Sigmoid colon (tissue), 7 donors: ENCODE measurements around the gene KNDC1. TPM values are rescaled to one million over a fixed set of nuclear protein-coding genes. Genes with fewer than 3 reads are reported as not detected.

Experiments
- DNase-seq: peaks from one replicate; pipeline ENCODE4 v3.0.0-alpha.2; 2019
- H3K27ac ChIP-seq, 4 donors: fragments of 200-600 bp; sonication (generic); one replicate each; pipeline ENCODE4 v1.5.1; 2016 to 2019; ENCODE audit warnings: mild to moderate bottlenecking in 1 of 4
- H3K27me3 ChIP-seq, 3 donors: fragments of 200-600 bp; sonication (generic); one replicate each; pipeline ENCODE4 v1.5.1; 2019; ENCODE audit warnings: mild to moderate bottlenecking in 1 of 3
- H3K36me3 ChIP-seq, 4 donors: fragments of 200-600 bp; sonication (generic); one replicate each; pipeline ENCODE4 v1.5.1; 2016 to 2019
- H3K4me1 ChIP-seq, 4 donors: fragments of 200-600 bp; sonication (generic); one replicate each; pipeline ENCODE4 v1.5.1; 2017 to 2019
- H3K4me3 ChIP-seq, 4 donors: fragments of 200-600 bp; sonication (generic); one replicate each; pipeline ENCODE4 v1.5.1; 2017 to 2019; ENCODE audit warnings: mild to moderate bottlenecking in 2 of 4, moderate library complexity in 1 of 4
- H3K9me3 ChIP-seq, 4 donors: fragments of 200-600 bp in 3 of 4; sonication (generic) in 3 of 4; one replicate each; pipeline versions ENCODE4 v1.5.1 to v1.6.1; 2013 to 2019
- CTCF ChIP-seq, 4 experiments: fragments of 450-650 bp in 3 of 4; fragments of 200-600 bp in 1 of 4; IDR thresholded peaks; one replicate each; pipeline ENCODE4 v1.5.1; 2016 to 2019; ENCODE audit warnings: antibody characterized with exemption in 4 of 4, mild to moderate bottlenecking in 3 of 4, moderate library complexity in 2 of 4
- EP300 ChIP-seq, 4 donors: sonication (generic); formaldehyde crosslinking; IDR thresholded peaks; one replicate each; pipeline ENCODE4 v1.6.1; 2017; ENCODE audit warnings: antibody characterized with exemption in 4 of 4
- POLR2A ChIP-seq, 2 donors: fragments of 450-650 bp; IDR thresholded peaks; one replicate each; pipeline ENCODE4 v1.6.1; 2016; ENCODE audit warnings: antibody characterized with exemption in 2 of 2, mild to moderate bottlenecking in 2 of 2, moderate library complexity in 2 of 2
- POLR2AphosphoS5 ChIP-seq, 4 donors: sonication (generic); formaldehyde crosslinking; IDR thresholded peaks; one replicate each; pipeline ENCODE4 v1.6.1; 2017; ENCODE audit warnings: antibody characterized with exemption in 4 of 4
- WGBS, 2 donors: extraction: QIAGEN DNeasy Blood & Tissue Kit; methylation state at CpG; one replicate each; pipeline ENCODE4 v1.1.7; 2013; 5-methylcytosine and 5-hydroxymethylcytosine counted together
- intact Hi-C: fragments of 100-400 bp; cut with DNase I; formaldehyde crosslinking; loops from one replicate; pipeline ENCODE4 v1.15.1; 2023
- polyA plus RNA-seq, 3 donors: library from polyadenylated mRNA; stranded (reverse); fragments of 200-250 nt; gene quantifications; one replicate each; pipeline ENCODE4 v1.2.3, GENCODE V29; 2013
- total RNA-seq, 4 donors: library from RNA; depleted of rRNA; stranded (reverse); fragments of >200 nt; gene quantifications; one replicate each; pipeline ENCODE4 v1.1.0, GENCODE V29; 2016
- donor health status: healthy with polysubstance abuse.
- donor health status: Bipolar disorder and iron deficiency.
- donor health status: healthy.

Gene KNDC1
- total and polyA plus RNA-seq, 7 donors: under 0.01 to 1.9 (median 0.26) TPM; not detected in 1

GRCh38 chr10:133238466-133238804 lies 78.4 kb downstream of the KNDC1 start:
- Histone ChIP-seq H3K4me3 (no peak overlapping the region), H3K27ac (no peak overlapping the region), H3K9me3 (no peaks in the 10 kb centered on the region), H3K27me3 (peaks cover 33 to 88% (median 60%) of the 10 kb centered on the region in 3 donors), H3K36me3 (no peaks in the 10 kb centered on the region), H3K4me1 (peaks cover 0 to 32% (median 21%) of the 10 kb centered on the region in 4 donors)
- WGBS, 2 donors: 55 to 64% methylated on average over 15 of the region's 15 CpGs
- intact Hi-C loops: no loop called here
- DNase-seq: no peak
- TF ChIP-seq POLR2AphosphoS5 (IDR thresholded peaks at IDR 0.05) (no peak), POLR2A (IDR thresholded peaks at IDR 0.05) (no peak), EP300 (IDR thresholded peaks at IDR 0.05) (no peak), CTCF (IDR thresholded peaks at IDR 0.05) (no peak)

- TF ChIP-seq EP300 (IDR thresholded peaks at IDR 0.05) (no peak), CTCF (IDR thresholded peaks at IDR 0.05) (no peak), POLR2A (IDR thresholded peaks at IDR 0.05) (no peak), POLR2AphosphoS5 (IDR thresholded peaks at IDR 0.05) (no peak)
- H3K36me3 ChIP-seq: no peaks in the 10 kb centered on the region
- DNase-seq: no peak
- H3K27ac ChIP-seq: no peak overlapping the region
- H3K27me3 ChIP-seq: peaks cover 33 to 89% (median 56%) of the 10 kb centered on the region in 3 donors
- WGBS, 2 donors: 71 to 78% methylated on average over 15 of the region's 15 CpGs
- H3K9me3 ChIP-seq: no peaks in the 10 kb centered on the region
- intact Hi-C loops: no loop called here
- no peak overlapping the region for H3K4me3 ChIP-seq
- H3K4me1 ChIP-seq: peaks cover 0 to 32% (median 21%) of the 10 kb centered on the region in 4 donors
Measured at GRCh38 chr10:133239990-133240389, 80.0 kb downstream of the KNDC1 start.

DNA sequence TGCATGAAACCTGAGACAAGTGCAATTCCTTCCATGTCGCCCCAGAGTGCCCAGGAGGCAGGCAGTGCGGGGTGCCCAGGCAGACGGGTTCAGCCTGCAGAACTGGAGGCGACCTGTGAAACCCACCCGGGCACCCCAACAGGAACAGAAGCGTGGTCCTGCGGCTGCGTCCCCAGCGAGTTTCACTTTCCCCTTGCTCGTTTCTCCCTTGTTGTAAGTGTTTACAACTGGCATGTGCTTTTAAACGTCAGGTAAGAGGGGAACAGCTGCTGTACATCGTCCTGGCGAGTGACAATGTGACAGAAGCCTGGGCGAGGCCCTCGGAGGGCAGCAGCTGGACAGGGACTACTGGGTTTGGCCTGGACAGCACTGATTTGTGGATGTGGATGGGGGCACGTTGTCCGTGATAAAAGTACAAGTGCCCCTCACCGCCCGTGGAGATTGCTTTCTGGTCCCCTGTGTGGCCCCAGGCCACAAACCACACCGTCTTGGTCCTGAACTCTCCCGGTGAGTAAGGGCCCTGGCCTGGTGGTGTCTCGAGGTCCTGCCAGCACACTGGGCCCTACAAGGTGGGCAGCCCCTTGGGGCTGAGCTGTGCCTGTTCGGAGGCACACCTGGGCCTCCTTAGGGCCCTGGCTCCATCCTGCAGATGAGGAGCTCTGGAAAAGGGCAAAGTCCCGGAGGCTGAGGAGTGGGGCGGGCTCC lies 81.6 kb downstream of the KNDC1 start:
- intact Hi-C loops: no loop called here
- H3K27me3 ChIP-seq: peaks cover 20 to 89% (median 54%) of the 10 kb centered on the region in 3 donors
- peaks cover 0 to 17% (median 13%) of the 10 kb centered on the region in 4 donors for H3K4me1 ChIP-seq
- no peak for DNase-seq
- TF ChIP-seq CTCF (IDR thresholded peaks at IDR 0.05): no peak
- no peak for TF ChIP-seq EP300 (IDR thresholded peaks at IDR 0.05)
- no peak for TF ChIP-seq POLR2A (IDR thresholded peaks at IDR 0.05)
- no peak for TF ChIP-seq POLR2AphosphoS5 (IDR thresholded peaks at IDR 0.05)
- no peaks in the 10 kb centered on the region for H3K36me3 ChIP-seq
- no peak overlapping the region for H3K4me3 ChIP-seq
- H3K9me3 ChIP-seq: no peaks in the 10 kb centered on the region
- H3K27ac ChIP-seq: no peak overlapping the region
- 18 to 31% methylated on average over 25 of the region's 25 CpGs for WGBS, 2 donors

GRCh38 chr10:133242611-133243356 lies 82.8 kb downstream of the KNDC1 start:
- intact Hi-C loops: no loop called here
- H3K4me1 ChIP-seq: peaks cover 0 to 5% (median 2%) of the 10 kb centered on the region in 4 donors
- TF ChIP-seq EP300 (IDR thresholded peaks at IDR 0.05) (no peak), POLR2AphosphoS5 (IDR thresholded peaks at IDR 0.05) (no peak), CTCF (IDR thresholded peaks at IDR 0.05) (no peak)
- no peaks in the 10 kb centered on the region for H3K9me3 ChIP-seq
- peaks cover 9 to 89% (median 53%) of the 10 kb centered on the region in 3 donors for H3K27me3 ChIP-seq
- no peaks in the 10 kb centered on the region for H3K36me3 ChIP-seq
- H3K4me3 ChIP-seq: no peak overlapping the region
- WGBS, 2 donors: 64 to 87% methylated on average over 27 of the region's 27 CpGs
- DNase-seq: no peak
- no peak overlapping the region for H3K27ac ChIP-seq
